HG02981 (cell line): ENCODE data around the gene GPC5.
"Not testable (repeated sequence)": the region's sequence is repeated elsewhere in the genome, so short reads cannot be mapped to it uniquely, and the experiment has no call there.

ENCODE experiments used
- ATAC-seq: cut with Tn5 transposase; IDR thresholded peaks from one replicate; pipeline ENCODE4 v1.9.1; 2021; ENCODE audit warnings: mild to moderate bottlenecking, moderate library complexity; ENCODE audit not compliant: unreplicated experiment

Gene GPC5

DNA sequence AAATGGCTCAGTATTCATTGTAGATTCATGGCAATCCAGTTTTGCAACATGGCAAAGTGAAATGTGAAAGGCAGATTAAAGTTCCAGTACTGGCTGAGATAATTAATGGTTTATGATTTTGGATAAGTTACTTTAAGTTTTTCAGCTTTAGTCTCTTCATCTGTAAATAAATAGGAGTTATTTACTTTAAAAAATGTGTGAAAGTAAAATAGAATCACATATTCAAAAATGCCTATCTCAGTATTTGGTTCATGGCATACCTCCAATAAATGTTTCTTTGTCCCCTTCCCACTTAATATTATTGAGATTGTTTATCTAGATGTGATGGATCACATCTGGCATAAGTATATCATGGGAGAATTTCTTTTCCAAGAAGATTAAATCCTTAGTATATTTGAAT, 426.0 kb downstream of the GPC5 start:
- no peak for ATAC-seq

DNA sequence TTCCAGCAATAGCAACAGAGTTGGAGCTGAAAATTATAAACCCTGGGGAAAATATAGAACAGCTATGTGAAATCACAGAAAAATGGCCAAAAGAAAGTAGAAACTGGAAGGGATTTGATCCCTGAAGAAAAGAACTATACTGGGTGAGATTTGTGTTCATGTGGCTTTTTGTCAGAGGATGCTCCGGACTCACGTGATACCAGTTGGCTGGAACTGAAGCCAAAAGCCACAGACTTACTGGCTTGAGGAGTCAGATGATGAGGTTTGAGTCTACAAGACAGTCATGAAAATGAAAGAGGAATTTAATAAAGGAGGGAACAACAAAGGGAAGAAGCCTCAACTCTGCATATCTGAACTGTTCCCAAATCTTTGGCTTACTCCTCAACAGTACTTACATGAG, 427.1 kb downstream of the GPC5 start:
- ATAC-seq: no peak

DNA sequence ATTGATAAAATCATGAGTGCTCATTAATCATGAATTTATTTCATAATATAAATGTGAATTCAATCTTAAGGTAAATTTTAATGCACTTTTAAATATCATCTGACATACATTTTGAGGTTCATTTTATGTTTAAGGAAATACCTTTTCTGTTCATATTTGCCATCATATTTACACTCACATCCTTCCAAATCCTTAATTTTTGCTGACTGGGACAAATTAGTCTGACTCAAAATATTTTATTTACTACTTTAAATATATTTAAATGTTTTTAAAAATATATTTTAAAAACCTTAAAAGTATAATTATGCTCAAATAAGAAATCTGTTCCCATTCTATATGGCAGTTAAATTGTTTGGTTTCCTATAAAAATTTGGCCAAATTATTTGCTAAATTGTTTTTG, 438.1 kb downstream of the GPC5 start:
- ATAC-seq: no peak

DNA sequence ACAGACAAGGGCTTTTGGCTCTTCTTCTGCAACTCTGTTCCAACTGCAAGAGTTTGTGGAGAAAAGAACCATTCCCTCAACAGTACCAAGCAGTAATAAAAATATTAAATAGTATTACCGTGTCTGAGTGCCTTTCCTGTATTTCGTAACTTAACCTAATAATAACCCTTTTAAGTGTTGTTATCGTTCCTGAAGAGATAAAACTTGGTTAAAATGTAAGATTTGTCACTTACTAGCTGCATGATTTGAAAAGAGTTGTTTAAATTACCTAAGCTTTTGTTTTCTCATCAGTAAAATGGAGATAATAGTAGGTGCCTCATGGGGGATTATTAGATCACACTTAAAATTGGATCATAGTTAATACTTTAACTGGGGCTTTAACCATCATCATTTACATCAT, 447.2 kb downstream of the GPC5 start:
- ATAC-seq: no peak

DNA sequence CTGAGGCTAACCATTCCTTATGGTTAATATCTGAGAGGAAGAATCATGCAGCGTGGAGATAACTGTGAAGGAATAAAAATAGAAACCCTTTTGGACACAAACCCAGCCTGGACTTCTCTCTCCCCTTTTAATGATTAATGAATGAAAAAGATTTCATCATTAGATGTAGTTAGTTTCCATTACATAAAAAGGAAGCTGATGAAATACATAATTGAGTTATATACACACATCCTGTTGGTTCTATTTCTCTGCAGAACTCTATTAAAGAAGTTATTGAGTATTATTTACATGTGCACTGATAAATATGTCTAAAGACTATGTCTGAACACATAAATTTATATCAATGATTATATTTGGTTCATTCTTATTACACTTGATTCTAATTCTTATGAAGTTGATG, 465.3 kb downstream of the GPC5 start:
- ATAC-seq: no peak

DNA sequence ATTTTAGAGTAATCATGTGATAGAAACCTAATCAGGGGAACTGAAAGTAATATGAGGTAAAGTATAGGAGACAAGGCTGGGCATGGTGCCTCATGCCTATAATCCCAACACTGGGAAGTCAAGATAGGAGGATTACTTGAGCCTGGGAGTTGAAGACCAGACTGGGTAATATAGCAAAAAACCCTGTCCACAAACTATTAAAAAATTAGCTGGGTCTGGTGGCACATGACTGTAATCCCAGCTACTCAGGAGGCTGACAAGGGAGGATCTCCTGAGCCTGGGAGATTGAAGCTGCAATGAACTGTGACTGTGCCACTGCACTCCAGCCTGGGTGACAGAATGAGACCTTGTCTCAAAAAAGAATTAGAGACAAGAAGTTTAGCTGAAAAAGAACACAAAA, 469.9 kb downstream of the GPC5 start:
- ATAC-seq: no peak

DNA sequence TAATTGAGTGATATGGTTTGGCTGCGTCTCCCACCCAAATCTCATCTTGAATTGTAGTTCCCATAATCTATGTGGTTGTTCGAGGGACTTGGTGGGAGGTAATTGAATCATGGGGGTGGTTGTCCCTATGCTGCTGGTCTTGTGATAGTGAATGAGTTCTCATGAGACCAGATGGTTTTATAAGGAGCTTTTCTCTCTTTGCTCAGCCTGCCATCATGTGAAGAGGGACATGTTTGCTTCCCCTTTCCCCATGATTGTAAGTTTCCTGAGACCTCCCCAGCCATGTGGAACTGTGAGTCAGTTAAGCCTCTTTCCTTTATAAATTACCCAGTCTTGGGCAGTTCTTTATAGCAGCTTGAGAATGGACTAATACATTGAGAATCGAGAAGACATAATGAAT, 480.1 kb downstream of the GPC5 start:
- ATAC-seq: no peak

DNA sequence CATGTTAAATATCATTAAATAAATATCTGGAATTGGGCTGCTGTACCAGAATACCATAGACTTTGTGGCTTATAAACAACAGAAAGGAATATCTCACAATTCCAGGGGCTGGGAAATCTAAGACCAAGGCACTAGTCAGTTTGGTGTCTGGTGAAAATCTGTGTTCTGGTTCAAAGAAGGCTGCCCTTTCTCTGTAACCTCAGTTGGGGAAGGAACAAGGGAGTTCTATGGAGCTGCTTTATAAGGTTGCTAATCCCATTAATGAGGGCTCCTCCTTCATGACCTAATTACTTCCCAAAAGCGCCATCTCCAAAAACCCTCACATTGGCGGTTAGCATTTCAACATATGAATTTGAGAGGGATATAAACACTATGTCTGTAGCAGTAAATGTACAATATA, 480.9 kb downstream of the GPC5 start:
- ATAC-seq: no peak

DNA sequence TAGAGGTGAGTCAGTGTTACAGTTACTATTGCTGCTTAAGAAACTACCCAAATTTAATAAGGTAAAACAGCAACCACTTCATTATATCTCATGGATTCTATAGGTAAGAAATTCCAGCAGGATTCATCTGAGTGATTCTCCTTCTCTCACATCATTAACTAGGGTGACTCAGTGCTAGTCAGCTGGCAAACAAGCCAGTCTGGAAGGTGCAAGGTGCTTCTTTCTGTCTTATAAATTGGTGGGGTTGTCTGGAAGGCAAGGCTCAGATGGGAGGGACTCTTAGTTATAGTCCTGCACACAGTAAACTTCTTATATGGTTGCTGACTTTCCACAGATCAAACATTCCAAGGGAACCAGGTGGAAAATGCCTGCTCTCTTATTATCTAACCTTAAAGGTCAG, 484.5 kb downstream of the GPC5 start:
- no peak for ATAC-seq

DNA sequence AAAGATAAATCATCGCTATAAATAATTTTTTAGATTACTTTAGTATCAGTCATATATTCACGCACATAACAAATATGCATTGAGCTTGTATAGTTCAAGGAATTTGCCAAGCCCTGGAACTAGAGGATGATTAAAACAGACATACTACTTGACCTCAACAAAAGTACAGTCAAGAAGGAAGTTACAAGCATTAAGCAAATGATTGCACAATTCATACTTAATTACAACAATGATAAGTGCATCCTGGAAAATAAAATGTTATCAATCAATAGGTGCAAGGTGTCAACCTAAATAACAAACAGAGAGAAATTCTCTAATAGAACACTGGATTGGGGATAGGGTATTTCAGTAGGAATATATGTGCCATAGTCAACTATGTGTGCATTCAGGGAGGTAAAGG, 491.2 kb downstream of the GPC5 start:
- no peak for ATAC-seq

DNA sequence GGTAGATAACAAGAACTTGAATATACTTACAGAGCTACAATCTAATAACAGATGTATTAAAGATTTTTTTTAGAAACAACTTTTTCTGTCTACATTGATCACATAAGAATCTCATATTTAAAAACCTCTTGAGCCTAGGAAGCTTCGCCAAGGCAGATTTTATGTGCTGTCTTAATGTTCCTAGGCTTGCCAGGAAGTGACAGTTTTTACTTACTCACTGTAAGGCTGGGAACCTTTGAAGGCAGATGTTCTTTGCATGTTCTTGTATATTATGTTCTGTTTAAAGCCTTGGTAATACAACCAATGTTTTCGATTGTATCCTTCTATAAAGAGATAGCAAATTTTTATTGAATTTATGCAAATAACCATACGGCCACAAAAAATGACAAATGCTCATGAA, 492.7 kb downstream of the GPC5 start:
- no peak for ATAC-seq

DNA sequence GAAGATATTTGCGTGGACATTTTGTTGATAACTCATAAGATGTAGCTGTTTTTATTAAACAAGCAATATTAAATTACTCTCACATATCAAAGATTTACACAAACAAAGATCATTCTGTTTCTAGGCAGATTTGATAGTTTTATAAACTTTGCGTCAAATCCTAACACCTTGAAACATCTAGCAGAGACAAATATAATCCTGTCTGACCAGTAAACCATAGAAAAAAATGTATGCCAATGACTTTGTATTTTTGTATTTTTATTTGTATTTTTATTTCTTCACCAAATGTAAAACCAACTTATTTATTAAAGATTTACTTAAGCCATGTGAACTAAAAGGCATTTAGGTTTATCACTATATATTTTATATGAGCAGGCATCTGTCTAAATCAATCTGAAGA, 494.6 kb downstream of the GPC5 start:
- no peak for ATAC-seq

DNA sequence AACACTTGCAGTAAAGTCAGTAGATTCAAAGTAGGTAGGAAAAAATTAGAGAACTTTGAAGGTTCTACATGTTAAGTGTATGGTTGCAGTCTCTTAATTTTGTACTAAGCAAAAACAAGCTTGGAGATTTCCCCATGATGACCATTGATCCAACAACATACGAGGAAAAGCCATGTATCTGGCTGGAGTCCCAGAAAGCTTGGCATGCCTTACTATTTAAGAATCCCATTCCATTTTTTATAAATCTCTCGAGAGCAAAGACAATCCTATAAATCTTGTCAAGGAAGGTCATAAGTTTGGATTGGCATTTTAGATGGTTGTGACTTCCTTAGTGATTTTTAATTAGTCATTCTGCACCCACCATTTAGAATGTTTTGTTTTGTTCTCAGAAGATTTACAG, 495.9 kb downstream of the GPC5 start:
- no peak for ATAC-seq

DNA sequence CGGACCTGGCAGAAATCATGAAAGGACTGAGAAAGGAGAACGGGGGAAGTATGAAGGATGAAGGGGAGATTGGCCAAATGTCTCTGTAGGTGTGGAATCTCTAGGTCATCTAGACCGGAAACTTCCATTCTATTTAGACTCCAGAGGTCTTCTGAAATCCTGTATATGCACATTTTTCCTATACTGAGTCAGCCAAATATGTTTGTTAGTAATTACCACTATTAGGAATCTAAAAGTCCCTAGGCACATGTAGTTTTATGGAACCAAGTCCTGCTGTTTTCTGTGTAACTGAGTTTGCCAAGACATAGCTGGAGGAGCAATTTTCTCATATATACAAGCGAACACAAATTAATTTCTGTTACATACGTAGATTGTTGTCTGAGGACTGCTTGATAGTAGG, 498.1 kb downstream of the GPC5 start:
- ATAC-seq: no peak

DNA sequence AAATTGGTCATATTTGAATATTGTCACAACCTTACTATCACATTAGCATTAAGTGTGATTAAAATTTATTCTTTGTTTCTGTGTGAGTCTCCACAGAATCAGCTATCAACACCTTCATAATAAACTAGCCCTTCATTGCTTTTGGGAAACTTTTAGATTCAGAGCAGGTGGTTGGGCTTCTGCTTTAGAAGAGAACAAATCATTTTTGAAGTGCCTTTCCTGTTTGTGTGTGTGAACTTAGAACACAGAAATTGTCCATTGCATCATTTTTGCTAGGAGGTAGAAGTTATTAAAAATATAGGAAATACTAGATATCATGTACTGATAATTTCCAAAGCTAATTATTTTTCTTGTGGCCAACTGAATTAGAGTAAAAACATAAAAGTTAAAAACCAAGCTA, 500.6 kb downstream of the GPC5 start:
- ATAC-seq: not testable (repeated sequence)

DNA sequence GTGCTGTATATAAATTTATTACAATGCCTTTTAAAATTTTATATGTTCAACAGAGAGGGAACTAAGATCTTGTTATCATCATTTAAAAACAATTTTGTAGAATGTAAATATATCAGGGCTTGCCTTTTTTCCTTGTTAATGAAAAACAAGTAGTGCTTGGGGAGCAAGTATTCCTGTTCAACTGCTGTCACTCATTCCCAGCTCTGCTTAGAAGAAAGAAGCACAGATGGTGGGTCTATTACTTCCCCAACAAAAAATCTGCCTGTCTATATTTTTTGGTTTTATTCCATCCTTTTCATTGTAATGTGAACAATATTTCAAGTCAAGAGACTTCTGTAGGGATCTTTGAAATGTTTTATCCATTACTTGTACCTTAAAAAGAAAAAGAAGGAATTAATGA, 503.9 kb downstream of the GPC5 start:
- no peak for ATAC-seq

DNA sequence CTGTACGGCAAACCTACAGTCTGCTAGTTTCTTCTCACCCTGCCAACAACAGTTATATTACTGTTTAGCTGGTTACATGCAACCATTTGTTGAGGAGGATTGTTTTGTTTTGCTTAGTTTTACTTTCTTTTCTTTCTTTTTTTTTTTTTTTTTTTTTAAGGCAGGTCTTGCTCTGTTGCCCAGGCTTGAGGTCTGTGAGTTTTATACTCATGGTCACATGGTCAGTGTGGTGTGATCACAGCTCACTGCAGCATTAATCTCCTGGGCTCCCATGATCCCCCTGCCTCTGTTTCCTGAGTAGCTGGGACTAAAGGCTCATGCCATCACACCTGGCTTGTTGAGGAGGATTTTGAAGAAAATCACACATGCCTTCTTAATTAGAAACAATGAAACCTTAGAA, 505.6 kb downstream of the GPC5 start:
- ATAC-seq: peak; percentile 94

DNA sequence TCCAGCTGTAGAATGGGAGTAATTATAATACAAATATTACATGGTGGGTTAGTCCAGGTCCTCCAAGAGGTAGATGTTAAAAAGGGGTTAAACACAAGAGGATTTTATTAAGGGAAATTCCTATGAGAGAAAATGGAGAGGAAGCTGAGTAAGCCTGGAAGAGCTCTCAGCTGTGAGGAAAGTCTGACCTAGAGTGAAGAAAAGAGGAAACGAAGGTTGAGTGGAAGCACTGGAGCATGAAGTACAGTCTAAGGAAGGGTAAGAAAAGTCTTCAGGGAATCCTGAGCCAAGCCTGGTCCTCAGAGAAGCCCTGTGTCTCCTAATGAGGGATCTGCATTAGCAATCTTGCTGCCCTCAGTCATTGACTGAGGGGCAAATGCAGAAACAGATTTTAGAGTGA, 506.2 kb downstream of the GPC5 start:
- ATAC-seq: peak; percentile 57

DNA sequence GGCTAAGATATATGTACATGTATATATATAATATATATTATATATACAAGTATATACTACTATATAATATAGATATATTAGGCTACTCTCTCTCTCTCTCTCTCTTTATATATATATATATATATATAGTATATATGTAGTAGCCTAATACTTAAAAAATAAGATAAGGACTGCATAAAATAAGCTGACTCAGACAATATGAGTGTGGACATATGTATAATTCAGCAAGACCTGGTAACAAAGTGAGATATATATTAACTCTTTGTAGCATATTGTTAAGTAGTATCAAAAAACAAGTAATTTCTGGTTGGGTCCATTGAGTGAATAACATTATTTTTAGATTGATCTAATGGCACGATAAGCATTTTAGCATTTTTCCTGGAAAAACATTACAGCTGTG, 509.0 kb downstream of the GPC5 start:
- ATAC-seq: no peak

DNA sequence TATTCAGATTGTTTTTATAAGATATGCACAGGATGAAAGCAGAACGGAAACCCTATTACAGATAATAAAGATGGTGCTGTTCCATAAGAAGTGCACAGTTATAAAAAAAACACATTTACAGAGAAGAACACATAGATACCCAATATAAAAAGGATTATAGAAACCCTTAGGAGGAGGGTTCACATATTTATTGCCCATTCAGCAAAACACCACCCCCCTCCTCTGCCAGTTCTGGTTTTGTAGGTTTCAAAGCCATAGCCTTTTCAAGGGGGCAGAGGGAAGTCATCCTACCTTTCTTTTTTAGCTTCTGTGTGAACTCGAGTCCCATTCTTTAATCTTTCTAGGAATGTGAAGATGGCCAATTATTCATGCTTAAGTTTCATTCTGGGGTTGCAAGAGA, 511.2 kb downstream of the GPC5 start:
- ATAC-seq: no peak

DNA sequence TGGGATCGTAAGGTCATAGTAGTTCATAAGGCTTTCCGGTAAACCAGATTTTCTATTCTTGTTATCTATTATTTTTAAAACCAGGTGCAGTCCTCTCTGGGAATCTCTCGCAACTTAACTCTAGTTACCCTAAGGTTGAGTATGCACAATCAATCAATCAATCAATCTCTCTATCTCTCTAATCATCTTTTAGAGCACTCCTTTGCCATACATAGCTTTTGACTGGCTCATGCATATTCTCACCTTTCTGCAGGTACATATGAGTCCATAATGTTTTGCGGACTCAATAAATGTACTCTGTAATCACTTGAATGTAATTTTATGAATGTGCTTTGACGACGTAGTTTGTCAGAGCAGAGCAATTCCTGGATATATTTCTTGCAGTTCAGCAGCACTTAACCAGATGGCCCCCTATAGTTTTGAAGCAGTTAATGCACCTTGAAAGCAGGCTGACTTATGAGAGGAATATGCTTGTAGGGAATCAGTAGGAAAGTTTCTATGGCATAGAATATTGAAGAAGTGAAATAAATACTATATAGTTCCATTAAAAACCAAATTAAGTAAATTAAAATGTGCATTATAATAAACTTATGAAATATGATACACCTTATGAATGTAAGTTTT, 524.7 kb downstream of the GPC5 start:
- no peak for ATAC-seq

DNA sequence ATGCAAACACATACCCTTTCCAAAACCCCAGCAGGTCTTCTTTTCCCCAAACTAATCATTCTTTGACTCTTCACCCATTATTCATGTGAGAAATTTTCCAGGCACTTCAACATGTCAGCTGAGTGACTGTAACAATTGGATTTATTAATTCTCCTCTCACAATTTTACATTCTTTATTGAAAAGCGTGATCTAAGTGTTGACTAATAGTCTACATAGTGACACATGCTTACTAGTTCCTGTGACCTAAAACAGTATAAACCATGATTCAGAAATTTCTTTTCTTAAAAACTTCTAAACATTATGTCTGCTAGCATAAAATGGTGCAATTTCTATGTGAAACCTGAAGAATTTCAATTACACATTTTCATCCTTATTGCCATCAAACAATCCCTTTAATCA, 532.3 kb downstream of the GPC5 start:
- ATAC-seq: no peak

DNA sequence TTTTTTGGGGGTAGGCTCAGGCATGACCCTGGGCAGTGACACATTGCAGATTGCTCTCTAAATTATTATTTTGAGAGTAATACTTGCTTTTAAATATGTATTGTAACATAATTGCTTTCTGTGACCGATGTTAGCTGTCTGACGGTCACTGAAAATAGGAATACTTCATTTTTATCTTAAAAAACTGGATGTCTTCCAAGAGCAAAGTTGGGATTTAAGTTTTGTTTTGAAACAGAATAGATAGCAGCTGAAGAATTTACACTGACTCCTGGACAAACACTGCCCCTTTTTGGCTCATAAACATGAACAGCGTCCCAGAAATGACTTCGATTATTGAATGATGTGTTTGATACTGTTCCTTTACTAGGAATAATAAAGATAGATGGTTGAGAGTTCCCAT, 535.9 kb downstream of the GPC5 start:
- no peak for ATAC-seq
